Measurements from ENCODE around the gene RPP40. TPM values are rescaled to one million over a fixed set of nuclear protein-coding genes. Genes with fewer than 3 reads are reported as not detected.

Gene RPP40
- total RNA-seq, 1 experiment from 2014 or later = 15.9 TPM

DNA sequence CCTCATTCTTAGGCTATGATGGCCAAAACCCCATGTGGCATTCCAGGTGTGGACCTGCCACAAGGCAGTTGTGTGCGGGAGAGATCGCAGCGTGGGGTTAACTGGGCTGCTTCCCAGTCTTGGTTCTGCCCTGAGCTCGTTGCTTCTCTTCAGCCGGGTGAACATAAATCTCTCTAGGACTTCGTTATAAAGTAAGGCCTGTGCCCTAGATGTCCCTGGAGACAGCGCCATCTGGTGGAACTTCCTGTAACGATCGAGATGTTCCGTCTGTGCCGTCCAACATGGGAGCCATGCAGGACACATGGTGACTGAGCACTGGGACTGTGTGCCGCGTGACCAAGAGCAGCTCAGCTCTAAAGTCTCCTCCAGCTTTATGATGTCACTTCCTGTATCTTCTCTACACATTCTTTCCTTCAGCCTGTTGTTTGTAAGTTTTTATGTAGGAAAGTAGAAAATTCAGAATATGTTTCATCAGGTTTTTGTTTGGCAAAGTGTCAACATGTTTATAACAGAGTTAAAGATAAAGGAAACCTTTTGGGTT lies 26.8 kb upstream of the RPP40 start:
- TF ChIP-seq FOSL1 (IDR thresholded peaks at IDR 0.05; ENCODE audit: low read depth) (no peak), POLR2A (IDR thresholded peaks at IDR 0.05; ENCODE audit: borderline replicate concordance, extremely low read depth, insufficient read depth, insufficient read length) (peak; percentile 27), ZFX (IDR thresholded peaks at IDR 0.05) (no peak), CBX3 (IDR thresholded peaks at IDR 0.05; ENCODE audit: low read depth) (peak; percentile 89; the same call in 1 of the 2 replicates), POLR2AphosphoS5 (IDR thresholded peaks at IDR 0.05; ENCODE audit: low read depth, low read length) (0 out of 2 replicates have a peak, but pooled peaks have one; percentile 35), TCF7L2 (IDR thresholded peaks at IDR 0.05; ENCODE audit: borderline replicate concordance, extremely low read depth, insufficient read depth, insufficient read length) (peak; percentile 13), SP1 (IDR thresholded peaks at IDR 0.05; ENCODE audit: low read depth) (no peak; the same call in 1 of the 2 replicates), YY1 (IDR thresholded peaks at IDR 0.05; ENCODE audit: extremely low read depth, insufficient replicate concordance, low read depth, low read length) (peak; percentile 89), ELF1 (IDR thresholded peaks at IDR 0.05; ENCODE audit: borderline replicate concordance, low read depth) (no peak), RAD21 (IDR thresholded peaks at IDR 0.05; ENCODE audit: low read depth) (peak; percentile 83), SRF (IDR thresholded peaks at IDR 0.05; ENCODE audit: low read depth) (no peak), EGR1 (IDR thresholded peaks at IDR 0.05; ENCODE audit: low read depth) (no peak)
- TF ChIP-seq, protein P1, sequence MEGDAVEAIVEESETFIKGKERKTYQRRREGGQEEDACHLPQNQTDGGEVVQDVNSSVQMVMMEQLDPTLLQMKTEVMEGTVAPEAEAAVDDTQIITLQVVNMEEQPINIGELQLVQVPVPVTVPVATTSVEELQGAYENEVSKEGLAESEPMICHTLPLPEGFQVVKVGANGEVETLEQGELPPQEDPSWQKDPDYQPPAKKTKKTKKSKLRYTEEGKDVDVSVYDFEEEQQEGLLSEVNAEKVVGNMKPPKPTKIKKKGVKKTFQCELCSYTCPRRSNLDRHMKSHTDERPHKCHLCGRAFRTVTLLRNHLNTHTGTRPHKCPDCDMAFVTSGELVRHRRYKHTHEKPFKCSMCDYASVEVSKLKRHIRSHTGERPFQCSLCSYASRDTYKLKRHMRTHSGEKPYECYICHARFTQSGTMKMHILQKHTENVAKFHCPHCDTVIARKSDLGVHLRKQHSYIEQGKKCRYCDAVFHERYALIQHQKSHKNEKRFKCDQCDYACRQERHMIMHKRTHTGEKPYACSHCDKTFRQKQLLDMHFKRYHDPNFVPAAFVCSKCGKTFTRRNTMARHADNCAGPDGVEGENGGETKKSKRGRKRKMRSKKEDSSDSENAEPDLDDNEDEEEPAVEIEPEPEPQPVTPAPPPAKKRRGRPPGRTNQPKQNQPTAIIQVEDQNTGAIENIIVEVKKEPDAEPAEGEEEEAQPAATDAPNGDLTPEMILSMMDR (IDR thresholded peaks at IDR 0.05 in 2 of 3, conservative IDR thresholded peaks at IDR 0.05 in 1 of 3; ENCODE audit: borderline replicate concordance in 1 of 3, insufficient read depth in 1 of 3, low read depth in 2 of 3, low read length in 2 of 3) = peak; percentile 54 to 86 (median 74); a peak in 5 of 6 replicates
- TF ChIP-seq, protein P2, sequence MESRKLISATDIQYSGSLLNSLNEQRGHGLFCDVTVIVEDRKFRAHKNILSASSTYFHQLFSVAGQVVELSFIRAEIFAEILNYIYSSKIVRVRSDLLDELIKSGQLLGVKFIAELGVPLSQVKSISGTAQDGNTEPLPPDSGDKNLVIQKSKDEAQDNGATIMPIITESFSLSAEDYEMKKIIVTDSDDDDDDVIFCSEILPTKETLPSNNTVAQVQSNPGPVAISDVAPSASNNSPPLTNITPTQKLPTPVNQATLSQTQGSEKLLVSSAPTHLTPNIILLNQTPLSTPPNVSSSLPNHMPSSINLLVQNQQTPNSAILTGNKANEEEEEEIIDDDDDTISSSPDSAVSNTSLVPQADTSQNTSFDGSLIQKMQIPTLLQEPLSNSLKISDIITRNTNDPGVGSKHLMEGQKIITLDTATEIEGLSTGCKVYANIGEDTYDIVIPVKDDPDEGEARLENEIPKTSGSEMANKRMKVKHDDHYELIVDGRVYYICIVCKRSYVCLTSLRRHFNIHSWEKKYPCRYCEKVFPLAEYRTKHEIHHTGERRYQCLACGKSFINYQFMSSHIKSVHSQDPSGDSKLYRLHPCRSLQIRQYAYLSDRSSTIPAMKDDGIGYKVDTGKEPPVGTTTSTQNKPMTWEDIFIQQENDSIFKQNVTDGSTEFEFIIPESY (IDR thresholded peaks at IDR 0.05; ENCODE audit: extremely low read depth, insufficient replicate concordance, low read length) = no peak
- TF ChIP-seq, protein P3, sequence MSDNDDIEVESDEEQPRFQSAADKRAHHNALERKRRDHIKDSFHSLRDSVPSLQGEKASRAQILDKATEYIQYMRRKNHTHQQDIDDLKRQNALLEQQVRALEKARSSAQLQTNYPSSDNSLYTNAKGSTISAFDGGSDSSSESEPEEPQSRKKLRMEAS (IDR thresholded peaks at IDR 0.05) = peak; percentile 92
- no peak overlapping the region for H3K4me3 ChIP-seq (replicated peaks in 1 of 2; ENCODE audit: low read depth in 1 of 2, low read length in 2 of 2)
- H4K20me1 ChIP-seq (ENCODE audit: insufficient read depth) = no peaks in the 10 kb centered on the region
- peak; percentile 89 for ATAC-seq
- H3K9ac ChIP-seq (ENCODE audit: low read length) = no peak overlapping the region
- POLR2A ChIA-PET = interaction anchor here (1.2 kb wide), 1 partner anchor 27 kb away, joined by 3 read pairs; the partner anchor contains the start of gene RPP40
- H3K36me3 ChIP-seq (ENCODE audit: control insufficient read depth in 1 of 2, insufficient read depth in 2 of 2, low read length in 2 of 2) = no peaks in the 10 kb centered on the region
- H3K79me2 ChIP-seq (ENCODE audit: insufficient read depth, low read length) = no peaks in the 10 kb centered on the region
- peak overlapping the region; percentile 34 for H3K4me2 ChIP-seq (ENCODE audit: low read length)
- no peaks in the 10 kb centered on the region for H3K9me2 ChIP-seq (ENCODE audit: insufficient read depth)
- no peaks in the 10 kb centered on the region for H3K9me3 ChIP-seq (ENCODE audit: control insufficient read depth in 1 of 2, insufficient read depth in 1 of 2, low read depth in 1 of 2, low read length in 2 of 2)
- BruUV-seq (replicated peaks) = no TSS peak
- no peak overlapping the region for H3K27ac ChIP-seq (ENCODE audit: low read depth, low read length)
- DNase-seq (ENCODE audit: low read depth, low spot score) = peak; percentile 83
- H3K27me3 ChIP-seq (ENCODE audit: insufficient read depth, low read length) = no peaks in the 10 kb centered on the region
- CTCF ChIA-PET = interaction anchor here (0.5 to 2.4 kb wide), 9 partner anchors 9 to 717 kb away, joined by 3 to 21 read pairs (median 3); partner anchors contain the start of gene RPP40
- H2AFZ ChIP-seq (ENCODE audit: low read depth, low read length, poor library complexity, severe bottlenecking) = peak overlapping the region; percentile 55
- peaks cover 6 to 33% of the 10 kb centered on the region in 2 experiments; a peak in 3 of 4 replicates for H3K4me1 ChIP-seq (ENCODE audit: control insufficient read depth in 1 of 2, insufficient read depth in 2 of 2, low read length in 2 of 2)
- intact Hi-C loops (cut with micrococcal nuclease) = loop anchor here (1.0 kb wide), 1 partner anchor 717 kb away; no protein-coding TSS in a partner anchor
- RAD21 ChIA-PET (ENCODE audit: low non-redundant PET in 1 of 2, low total read pairs in 2 of 2, uncharacterized antibody in 2 of 2, unreplicated experiment in 2 of 2) = no interaction called here
